ENCODE measurements around the gene ACOX3. TPM values are rescaled to one million over a fixed set of nuclear protein-coding genes. Genes with fewer than 3 reads are reported as not detected.

The ACOX3 gene
- total and polyA plus RNA-seq, 9 of the 15 experiments (the other 6 are each of a cell fraction or from before 2014, with no cell fraction given), result 0.68 to 7.3 (median 3.7) TPM

- TF ChIP-seq, protein P1, sequence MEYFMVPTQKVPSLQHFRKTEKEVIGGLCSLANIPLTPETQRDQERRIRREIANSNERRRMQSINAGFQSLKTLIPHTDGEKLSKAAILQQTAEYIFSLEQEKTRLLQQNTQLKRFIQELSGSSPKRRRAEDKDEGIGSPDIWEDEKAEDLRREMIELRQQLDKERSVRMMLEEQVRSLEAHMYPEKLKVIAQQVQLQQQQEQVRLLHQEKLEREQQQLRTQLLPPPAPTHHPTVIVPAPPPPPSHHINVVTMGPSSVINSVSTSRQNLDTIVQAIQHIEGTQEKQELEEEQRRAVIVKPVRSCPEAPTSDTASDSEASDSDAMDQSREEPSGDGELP (CRISPR knock-in tag; IDR thresholded peaks at IDR 0.05; ENCODE audit: borderline replicate concordance), result peak; percentile 62; the same call in 1 of the 2 replicates
- TF ChIP-seq NRF1 (conservative IDR thresholded peaks at IDR 0.05 in 1 of 2, IDR thresholded peaks at IDR 0.05 in 1 of 2) (peak in 1 of 2 experiments; percentile 4; a peak in 1 of 4 replicates), HDAC6 (IDR thresholded peaks at IDR 0.05; ENCODE audit: low read depth, low read length) (no peak), ZNF324 (CRISPR knock-in tag; IDR thresholded peaks at IDR 0.05) (no peak), SP1 (CRISPR knock-in tag; IDR thresholded peaks at IDR 0.05) (0 out of 2 replicates have a peak, but pooled peaks have one; percentile 11), PREB (CRISPR knock-in tag; IDR thresholded peaks at IDR 0.05) (peak; percentile 36; the same call in 1 of the 2 replicates), POLR2G (IDR thresholded peaks at IDR 0.05; ENCODE audit: low read depth, low read length) (peak; percentile 36; the same call in 1 of the 2 replicates), C11orf30 (IDR thresholded peaks at IDR 0.05; ENCODE audit: low read depth) (no peak), NCOA1 (IDR thresholded peaks at IDR 0.05; ENCODE audit: low read depth) (no peak), PHB (CRISPR knock-in tag; IDR thresholded peaks at IDR 0.05) (no peak), NUFIP1 (IDR thresholded peaks at IDR 0.05; ENCODE audit: partially characterized antibody) (no peak), WHSC1 (IDR thresholded peaks at IDR 0.05; ENCODE audit: low read length) (no peak), SAFB (IDR thresholded peaks at IDR 0.05; ENCODE audit: borderline replicate concordance, low read depth, low read length) (0 out of 2 replicates have a peak, but pooled peaks have one; percentile 27), CTBP1 (IDR thresholded peaks at IDR 0.05; ENCODE audit: borderline replicate concordance) (no peak), ELF4 (CRISPR knock-in tag; IDR thresholded peaks at IDR 0.05) (no peak), MAZ (CRISPR knock-in tag; conservative IDR thresholded peaks at IDR 0.05 in 1 of 2, IDR thresholded peaks at IDR 0.05 in 1 of 2) (no peak)
These were observed 31.1 kb downstream of the ACOX3 start (continued) for GRCh38 chr4:8409264-8410065.

All from K562 (cell line).